HG03280 (cell line): ENCODE results near the gene MSN.
"Not testable (repeated sequence)": the region's sequence is repeated elsewhere in the genome, so short reads cannot be mapped to it uniquely, and the experiment has no call there.

Experiments used
- ATAC-seq: cut with Tn5 transposase; IDR thresholded peaks from one replicate; pipeline ENCODE4 v1.9.1; 2021; ENCODE audit warnings: mild to moderate bottlenecking, moderate library complexity; ENCODE audit not compliant: unreplicated experiment

The MSN gene

GRCh38 chrX:65667503-65668376, at the start of gene MSN:
Gene MSN (plus strand): TSS chrX:65667654. CDS start chrX:65667842, 188 bp downstream.
- ATAC-seq = peak; percentile 86

DNA sequence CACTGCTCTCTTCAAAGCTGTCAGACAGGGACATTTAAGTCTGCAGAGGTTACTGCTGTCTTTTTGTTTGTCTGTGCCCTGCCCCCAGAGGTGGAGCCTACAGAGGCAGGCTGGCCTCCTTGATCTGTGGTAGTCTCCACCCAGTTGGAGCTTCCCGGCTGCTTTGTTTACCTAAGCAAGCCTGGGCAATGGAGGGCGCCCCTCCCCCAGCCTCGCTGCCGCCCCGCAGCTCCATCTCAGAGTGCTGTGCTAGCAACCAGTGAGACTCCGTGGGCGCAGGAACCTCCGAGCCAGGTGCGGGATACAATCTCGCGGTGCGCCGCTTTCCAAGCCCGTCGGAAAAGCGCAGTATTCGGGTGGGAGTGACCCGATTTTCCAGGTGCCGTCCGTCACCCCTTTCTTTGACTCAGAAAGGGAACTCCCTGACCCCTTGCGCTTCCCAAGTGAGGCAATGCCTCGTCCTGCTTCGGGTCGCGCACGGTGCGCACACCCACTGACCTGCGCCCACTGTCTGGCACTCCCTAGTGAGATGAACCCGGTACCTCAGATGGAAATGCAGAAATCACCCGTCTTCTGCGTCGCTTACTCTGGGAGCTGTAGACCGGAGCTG, 47.3 kb upstream of the MSN start:
- ATAC-seq = not testable (repeated sequence)

- no peak for ATAC-seq
Measured at GRCh38 chrX:65630771-65631170, 36.7 kb upstream of the MSN start.

DNA sequence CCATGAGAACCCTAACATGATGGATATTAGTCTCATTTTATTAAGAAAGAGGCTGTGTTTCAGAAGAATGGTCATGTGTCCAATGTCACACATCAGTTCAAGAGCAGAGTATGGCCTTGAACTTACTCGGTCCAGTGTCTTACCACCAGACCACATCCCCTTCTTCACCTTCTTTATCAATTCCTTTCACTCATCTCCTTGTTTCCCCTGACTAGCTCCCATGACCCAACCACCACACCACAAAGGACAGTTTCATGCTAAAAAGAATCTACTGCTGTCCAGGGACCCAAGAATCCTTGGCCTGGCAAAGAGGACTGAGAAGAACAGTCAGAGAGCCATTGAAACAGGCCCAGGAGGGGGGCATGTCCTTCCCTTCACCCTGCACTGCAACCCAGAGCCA, 33.6 kb upstream of the MSN start:
- ATAC-seq = no peak

DNA sequence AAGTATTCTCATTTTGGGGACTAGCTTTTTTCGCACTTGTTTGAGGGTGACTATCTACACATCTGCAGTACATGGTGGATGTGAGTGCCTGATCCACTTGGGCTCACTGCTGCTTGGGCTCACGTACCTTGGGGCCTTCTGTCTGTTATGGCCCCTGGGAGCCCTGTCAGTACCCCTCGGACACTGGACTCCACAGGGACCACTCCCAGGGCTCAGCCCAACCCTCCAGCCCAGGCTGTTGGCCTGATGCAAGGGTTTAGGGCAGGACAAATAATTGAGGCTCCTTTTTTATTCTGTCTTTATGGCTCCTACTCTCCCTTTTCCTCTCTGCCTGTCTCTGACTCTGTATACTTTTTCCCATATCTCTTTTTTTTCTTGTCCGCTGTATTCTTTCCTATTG, 32.7 kb upstream of the MSN start:
- ATAC-seq = no peak

- ATAC-seq = no peak
Measured at GRCh38 chrX:65635378-65635777, 32.1 kb upstream of the MSN start.

DNA sequence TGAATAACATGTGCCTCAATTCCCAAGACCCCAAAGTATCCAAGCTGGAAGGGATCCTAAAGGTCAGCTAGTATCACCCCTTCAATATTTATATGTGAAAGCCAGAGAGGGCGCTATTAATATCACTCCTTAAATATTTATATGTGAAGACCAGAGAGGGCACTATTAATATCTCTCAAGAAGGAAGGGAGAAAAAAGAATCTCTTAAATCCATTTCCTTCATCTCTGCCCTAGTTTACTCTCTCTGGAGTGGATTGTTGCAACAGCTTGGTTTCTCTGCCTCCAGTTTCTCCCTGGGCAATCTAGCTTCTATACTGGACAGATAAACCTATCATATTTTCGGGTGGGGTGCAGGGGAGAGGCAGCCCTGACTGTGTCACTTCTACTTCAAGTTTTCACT, 31.6 kb upstream of the MSN start:
- no peak for ATAC-seq

DNA sequence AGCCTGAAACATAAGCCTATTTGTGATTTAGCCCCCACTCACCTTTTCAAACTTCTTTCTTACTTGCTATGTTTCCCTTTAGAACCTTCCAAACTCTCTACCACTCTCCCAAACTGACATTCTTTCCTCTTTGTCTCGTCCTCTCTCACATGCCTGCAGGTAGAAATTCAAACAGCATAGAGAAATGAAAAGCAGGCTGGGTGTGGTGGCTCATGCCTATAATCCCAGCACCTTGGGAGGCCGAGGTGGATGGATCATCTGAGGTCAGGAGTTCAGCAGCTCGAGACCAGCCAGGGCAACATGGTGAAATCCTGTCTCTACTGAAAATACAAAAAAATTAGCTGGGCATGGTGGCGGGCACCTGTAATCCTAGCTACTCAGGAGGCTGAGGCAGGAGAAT, 31.2 kb upstream of the MSN start:
- ATAC-seq = not testable (repeated sequence)

GRCh38 chrX:65637335-65637734, 30.1 kb upstream of the MSN start:
- ATAC-seq = no peak

GRCh38 chrX:65642914-65643491, 24.5 kb upstream of the MSN start:
- no peak for ATAC-seq

DNA sequence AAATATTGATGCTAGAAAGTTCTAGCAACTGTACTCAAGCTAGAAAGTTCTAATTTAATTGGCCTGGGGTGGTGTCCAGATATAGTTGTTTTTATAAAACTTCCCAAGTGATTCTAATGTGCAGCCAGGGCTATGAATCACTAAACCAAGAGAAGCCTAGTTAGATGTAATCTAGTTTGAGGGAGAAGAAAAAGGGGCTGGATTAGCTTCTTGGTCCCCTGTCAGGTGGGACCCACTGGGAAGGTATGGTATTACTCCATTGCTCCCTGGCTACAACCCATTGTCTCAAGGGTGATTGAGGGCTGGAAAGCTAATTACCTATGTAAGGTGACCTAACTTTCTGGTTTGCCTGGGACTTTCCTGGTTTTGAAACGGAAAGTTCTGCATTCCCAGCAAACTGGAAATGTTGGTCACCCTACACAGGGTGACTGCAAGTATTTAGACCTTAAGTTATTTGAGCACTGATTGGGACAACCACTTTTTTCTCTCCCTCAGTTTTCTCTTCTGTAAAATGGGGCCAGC, 23.9 kb upstream of the MSN start:
- no peak for ATAC-seq

DNA sequence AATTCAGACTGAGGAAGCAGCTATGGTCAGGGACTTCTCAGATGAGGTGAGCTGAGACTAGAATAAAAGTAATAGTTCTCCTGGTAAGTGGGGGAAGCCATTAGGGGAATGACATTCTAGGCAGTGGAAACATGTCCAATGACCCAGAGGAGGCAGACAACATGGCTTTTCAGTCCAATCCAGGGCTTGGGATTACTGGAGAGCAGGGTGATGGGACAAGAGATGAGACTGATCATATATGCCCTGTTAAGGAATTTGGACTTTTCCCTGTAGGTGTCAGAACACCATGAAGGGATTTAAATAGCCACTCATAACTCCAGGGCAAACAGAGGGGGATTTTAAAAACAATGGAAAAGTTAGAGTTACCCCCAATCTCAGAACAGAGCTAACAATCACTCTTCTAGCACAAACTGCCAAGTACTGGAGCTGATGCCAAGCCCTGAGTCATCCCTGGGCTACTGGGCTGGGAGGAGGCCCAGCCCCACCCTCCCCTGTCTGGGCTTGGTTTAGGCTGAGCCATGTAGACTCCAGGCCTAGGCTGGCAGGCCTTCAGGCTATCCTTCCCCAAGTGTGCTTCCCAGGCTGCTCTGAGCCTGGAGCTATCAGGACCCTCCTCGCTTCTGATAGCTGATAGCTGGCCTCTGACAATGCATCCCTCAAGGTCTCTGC, 22.7 kb upstream of the MSN start:
- no peak for ATAC-seq

- ATAC-seq = no peak
Measured at GRCh38 chrX:65647801-65648200, 19.7 kb upstream of the MSN start.

GRCh38 chrX:65652098-65652497, 15.4 kb upstream of the MSN start:
- ATAC-seq = no peak

DNA sequence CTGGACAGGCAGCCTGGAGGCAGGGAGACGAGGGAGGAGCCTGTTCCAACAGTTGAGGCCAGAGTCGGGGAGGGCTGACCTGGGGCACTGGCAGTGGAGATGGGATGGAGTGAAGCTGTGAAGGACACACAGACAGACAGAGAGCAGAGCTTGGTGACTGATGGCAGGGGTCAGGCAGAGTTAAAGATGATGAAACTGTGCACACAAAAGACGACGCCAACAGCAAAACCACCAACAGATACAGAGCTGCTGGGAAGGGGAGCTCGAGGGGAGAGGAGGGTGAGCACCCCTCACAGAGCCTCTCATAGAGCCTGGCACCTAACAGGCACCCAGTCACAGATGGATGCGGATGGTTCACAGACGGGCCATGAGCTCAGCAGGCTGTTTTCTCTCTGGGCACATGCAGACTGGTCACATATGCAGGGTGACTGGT, 10.4 kb upstream of the MSN start:
- not testable (repeated sequence) for ATAC-seq

GRCh38 chrX:65657659-65658058, 9.8 kb upstream of the MSN start:
- ATAC-seq = no peak

- no peak for ATAC-seq
Measured at GRCh38 chrX:65658229-65658628, 9.2 kb upstream of the MSN start.

- ATAC-seq = peak; percentile 20
Measured at GRCh38 chrX:65667157-65667502, 324 bp upstream of the MSN start.

GRCh38 chrX:65668377-65669310, 1.2 kb downstream of the MSN start:
- ATAC-seq = no peak

DNA sequence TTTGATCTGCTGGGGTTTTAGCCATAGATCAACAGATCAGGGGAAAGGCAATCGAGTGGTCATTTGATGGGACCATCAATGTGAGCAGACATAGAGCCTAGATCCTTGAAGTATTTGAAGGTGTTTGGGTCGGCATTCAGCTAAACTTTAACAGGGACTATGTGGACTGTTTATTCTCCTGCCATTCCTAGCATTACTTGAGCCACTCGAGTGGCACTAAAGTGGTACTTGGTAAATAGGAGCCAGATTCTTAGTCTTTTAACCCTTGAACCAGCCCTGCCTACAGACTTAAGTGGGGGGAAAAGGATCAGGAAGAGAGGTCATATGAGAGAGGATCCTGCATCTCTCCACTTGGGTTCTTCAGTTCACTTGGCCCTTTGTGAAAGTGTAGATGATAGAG, 3.8 kb downstream of the MSN start:
- ATAC-seq = no peak
